Measurements from ENCODE around the gene SCN5A.

Gene SCN5A

GRCh38 chr3:38646630-38647029, 2.9 kb downstream of the SCN5A start:
- no peak for DNase-seq

DNA sequence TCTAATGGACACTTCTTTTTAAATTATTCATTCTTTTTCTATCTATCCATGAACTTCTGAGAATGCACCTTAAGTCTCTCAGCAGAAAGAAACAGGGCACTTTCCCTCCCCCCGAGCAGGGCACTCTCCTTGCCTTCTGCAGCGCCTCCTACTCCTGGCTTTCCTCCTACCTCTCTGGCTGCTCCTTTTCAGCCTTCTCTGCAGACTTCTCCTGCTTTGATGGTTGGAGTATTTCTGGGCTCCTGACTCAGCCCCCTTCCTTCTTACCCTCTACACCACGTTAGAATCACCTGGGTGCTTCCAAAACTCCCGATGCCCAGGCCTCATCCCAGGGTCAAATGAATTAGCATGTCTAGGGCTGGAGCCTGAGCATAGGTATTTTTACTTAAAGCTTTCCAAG, 3.4 kb downstream of the SCN5A start:
- DNase-seq = no peak

GRCh38 chr3:38645601-38646000, 3.9 kb downstream of the SCN5A start:
- DNase-seq = no peak

DNA sequence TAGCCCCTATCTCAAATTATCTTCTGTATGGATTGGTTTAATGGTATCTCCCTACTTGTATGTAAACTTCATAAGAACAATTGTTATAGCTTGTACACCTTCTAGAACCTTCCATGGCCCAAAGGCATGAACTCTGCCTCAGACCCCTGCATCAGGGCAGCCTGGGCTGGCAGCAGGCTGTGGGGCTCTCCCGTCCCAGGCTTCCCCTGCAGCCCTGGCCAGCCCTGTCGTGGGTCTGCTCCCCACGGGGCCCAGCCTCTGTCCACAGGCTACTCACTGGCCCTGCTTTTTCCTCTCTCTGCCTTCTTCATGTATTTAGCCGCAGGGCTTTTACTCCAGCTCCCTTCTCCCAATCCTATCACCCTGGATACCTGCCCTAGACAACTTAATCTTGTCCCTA, 4.4 kb downstream of the SCN5A start:
- DNase-seq = no peak

DNA sequence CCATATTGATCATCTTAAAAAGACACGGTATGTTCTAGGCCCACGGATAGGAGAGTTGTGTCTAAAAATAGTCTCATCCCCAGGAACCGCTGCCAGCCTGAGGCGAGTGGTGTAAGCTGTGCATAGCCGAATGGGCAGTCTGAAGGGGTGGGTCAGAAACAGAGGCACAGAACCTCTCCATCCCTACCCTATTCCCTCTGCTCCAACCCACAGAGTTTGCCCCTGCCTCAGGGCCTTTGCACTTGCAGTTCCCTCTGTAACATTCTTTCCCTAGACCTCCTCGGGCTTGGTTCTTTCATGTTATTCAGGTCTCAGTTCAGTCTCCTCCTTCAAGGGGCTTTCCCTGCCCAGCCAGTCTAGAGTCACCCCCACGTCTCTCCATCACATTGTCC, 4.8 kb downstream of the SCN5A start:
- DNase-seq = no peak

GRCh38 chr3:38644016-38644661, 5.3 kb downstream of the SCN5A start:
- DNase-seq = no peak

- DNase-seq = no peak
These were observed 5.9 kb downstream of the SCN5A start for GRCh38 chr3:38643592-38643991.

DNA sequence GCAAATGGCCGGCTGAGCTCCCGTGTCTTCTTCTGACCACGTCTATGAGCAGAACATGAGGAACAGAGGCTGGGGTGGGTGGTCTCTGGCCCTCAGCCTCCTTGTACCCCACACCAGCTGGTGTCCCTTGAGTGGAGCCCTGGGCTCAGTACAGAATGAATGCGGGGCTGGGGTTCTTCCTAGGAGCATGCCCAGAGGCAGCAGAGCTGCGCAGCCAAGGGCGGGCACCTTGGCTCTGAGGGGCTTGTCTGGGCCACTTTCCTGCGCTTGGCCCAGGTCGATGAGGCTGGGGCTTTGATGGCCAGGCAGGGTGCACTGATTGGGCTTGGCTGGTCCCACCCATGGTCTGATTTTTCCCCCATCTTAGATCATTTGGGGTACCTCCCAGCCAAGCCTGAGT, 6.4 kb downstream of the SCN5A start:
- no peak for DNase-seq

- DNase-seq = no peak
These were observed 7.9 kb downstream of the SCN5A start for GRCh38 chr3:38641461-38642110.

DNA sequence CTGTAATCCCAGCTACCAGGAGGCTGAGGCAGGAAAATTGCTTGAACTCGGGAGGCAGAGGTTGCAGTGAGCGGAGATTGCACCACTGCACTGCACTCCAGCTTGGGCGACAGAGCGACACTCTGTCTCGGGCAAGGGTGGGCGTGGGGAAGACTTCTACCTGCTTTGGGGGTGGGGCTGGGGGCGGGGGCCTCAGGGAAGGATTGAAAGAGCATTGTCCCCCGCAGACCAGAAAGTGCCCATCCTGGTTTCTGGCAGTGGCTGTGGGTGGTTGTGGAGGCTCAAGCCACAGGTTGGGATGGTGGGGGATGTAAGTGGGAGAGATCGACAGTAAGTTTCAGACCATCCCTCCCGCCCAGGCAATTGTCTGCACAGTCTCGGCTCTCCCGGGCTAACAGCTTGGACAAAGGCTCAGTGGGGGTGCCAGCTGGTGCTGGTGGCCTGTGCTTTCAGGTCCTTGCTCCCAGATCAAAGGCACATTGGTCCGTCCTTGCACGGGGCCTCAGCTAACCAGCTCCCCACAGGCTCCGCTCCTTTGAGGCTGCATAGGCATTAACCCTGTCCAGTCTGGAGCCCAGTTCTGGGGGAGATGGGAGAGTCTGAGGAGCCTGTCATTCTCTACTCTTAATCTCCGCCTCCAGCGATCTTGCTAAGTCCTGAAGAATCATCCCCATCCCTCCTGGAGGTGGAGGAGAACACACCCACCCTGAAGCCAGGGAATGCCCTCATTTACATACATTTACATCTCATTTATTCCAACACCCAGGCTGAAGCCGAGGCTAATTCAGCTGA, 8.6 kb downstream of the SCN5A start:
- no peak for DNase-seq

- no peak for DNase-seq
These were observed 11.1 kb downstream of the SCN5A start for GRCh38 chr3:38638354-38638753.

DNA sequence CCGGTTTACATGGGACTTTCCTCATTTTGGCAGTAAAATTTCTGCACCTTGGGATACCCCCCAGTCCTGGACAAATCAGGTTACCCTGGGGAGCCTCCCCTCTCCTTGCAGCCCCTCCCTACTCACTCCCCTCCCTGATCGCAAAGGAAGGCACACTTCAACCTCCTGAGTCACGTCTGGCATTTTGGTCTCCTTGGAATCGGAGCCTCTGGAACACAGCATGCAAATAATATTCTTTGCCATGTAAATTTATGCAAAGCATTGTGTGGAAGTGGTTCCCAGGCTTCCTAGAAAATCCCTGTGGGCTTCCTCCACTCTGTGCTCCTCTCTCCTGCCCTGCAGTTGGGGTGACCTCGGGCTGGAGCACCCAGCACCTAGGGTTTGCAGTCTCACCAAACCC, 11.6 kb downstream of the SCN5A start:
- DNase-seq = no peak

- no peak for DNase-seq
These were observed 12.6 kb downstream of the SCN5A start for GRCh38 chr3:38636881-38637280.

GRCh38 chr3:38636464-38636863, 13.0 kb downstream of the SCN5A start:
- DNase-seq = no peak

DNA sequence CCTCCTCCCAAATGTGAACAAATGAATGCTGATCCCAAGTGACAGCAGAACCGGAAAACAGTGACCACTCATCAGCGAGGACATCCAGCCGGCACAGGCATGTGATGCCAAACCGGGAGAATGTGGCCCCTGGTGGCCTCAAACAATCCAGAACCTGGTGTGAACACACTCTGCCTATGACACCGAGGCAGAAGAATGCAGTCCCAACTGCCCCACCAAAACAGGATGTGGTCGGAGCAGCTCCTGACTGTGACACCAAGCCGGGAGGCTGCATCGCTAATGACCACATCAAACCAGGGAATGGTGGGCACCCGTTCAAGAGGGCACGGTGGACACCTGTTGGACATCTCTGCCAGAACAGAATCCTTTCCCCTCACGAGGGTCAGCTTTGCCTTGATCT, 15.4 kb downstream of the SCN5A start:
- no peak for DNase-seq

GRCh38 chr3:38632989-38633388, 16.5 kb downstream of the SCN5A start:
- no peak for DNase-seq

- DNase-seq = no peak
These were observed 18.9 kb downstream of the SCN5A start for GRCh38 chr3:38630606-38631005.

- DNase-seq = no peak
These were observed 19.4 kb downstream of the SCN5A start for GRCh38 chr3:38630070-38630469.

- DNase-seq = no peak
These were observed 20.7 kb downstream of the SCN5A start for GRCh38 chr3:38628835-38629234.

- DNase-seq = no peak
These were observed 21.5 kb downstream of the SCN5A start for GRCh38 chr3:38627956-38628355.

DNA sequence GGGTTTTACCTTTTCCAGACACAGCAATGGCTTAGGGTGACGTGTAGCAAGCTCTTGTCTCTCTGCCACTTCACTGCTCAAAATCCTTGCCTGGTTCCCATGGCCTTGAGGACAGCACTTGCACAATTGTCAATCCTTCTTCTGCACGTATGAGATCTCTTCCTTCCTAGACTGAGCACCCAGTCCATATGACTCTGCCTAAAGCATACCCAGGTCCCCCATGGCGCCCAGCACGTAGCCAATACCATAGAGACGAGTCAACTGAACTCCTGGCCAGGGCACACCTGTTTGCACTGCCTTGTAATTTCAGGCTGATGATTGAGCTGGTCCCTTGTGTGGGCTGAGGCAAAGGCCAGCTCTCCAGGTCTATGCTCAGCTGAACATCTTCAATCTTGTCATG, 23.3 kb downstream of the SCN5A start:
- DNase-seq = no peak

DNA sequence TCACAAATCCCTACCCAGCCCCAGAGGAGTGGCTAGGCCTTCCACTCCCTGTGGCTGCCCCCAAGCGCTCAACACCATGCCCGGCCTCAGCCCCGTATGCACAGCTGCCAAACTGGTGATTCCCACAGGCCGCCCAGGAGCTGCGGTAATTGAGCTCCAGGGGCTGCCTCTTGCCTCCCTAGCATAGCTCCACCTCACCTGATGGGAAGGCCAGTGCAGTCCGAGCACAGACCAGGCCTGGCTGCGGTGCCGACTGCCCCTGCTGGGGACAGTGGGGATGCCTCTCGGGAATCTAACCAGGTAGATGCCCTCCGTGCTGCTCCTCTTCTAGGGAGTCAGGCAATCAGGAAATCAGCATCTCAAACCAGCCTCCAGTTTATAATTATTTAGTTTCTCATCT, 25.9 kb downstream of the SCN5A start:
- DNase-seq = no peak

GRCh38 chr3:38622336-38622735, 27.2 kb downstream of the SCN5A start:
- DNase-seq = no peak

- DNase-seq = no peak
These were observed 29.3 kb downstream of the SCN5A start for GRCh38 chr3:38620236-38620635.

Measured in cerebellar nuclear complex (tissue), 1 donor.